Subcutaneous adipose tissue (tissue), 4 donors: ENCODE data around the gene TBC1D16. TPM values are rescaled to one million over a fixed set of nuclear protein-coding genes. Genes with fewer than 3 reads are reported as not detected.

Experiments used
- CTCF ChIP-seq: fragments of 450-650 bp; IDR thresholded peaks from one replicate; pipeline ENCODE4 v1.5.1; 2016; ENCODE audit warnings: low read depth, mild to moderate bottlenecking, control low read depth, antibody characterized with exemption, moderate library complexity
- total RNA-seq, 4 donors: library from RNA; depleted of rRNA; stranded (reverse); fragments of >200 nt; gene quantifications; one replicate each; pipeline ENCODE4 v1.1.0, GENCODE V29; 2016

TBC1D16 gene
- total RNA-seq, 4 donors from 2014 or later, result 43.5 to 115 (median 60.5) TPM

- no peak for TF ChIP-seq CTCF
Observed at GRCh38 chr17:79974566-79975497, 60.8 kb downstream of the TBC1D16 start.

GRCh38 chr17:79971651-79972050 lies 64.0 kb downstream of the TBC1D16 start:
- TF ChIP-seq CTCF, result no peak

- TF ChIP-seq CTCF, result no peak
Observed at GRCh38 chr17:79970576-79971068, 65.0 kb downstream of the TBC1D16 start.

GRCh38 chr17:79969906-79970305 lies 65.8 kb downstream of the TBC1D16 start:
- TF ChIP-seq CTCF, result no peak

GRCh38 chr17:79968116-79968515 lies 67.6 kb downstream of the TBC1D16 start:
- no peak for TF ChIP-seq CTCF

GRCh38 chr17:79966681-79967080 lies 69.0 kb downstream of the TBC1D16 start:
- TF ChIP-seq CTCF, result no peak

- no peak for TF ChIP-seq CTCF
Observed at GRCh38 chr17:79965806-79966205, 69.9 kb downstream of the TBC1D16 start.
